PC-9 (cell line): Measurements from ENCODE around the gene RHCE.

Experiments used
- EZH2 ChIP-seq: fragments of 200-600 bp; sonication (generic); IDR thresholded peaks from 2 replicates; pipeline ENCODE4 v1.8.0; 2017; ENCODE audit warnings: antibody characterized with exemption, low read depth
- TF ChIP-seq, protein P1 (sequence below): fragments of 200-600 bp; sonication (generic); conservative IDR thresholded peaks from 2 replicates; pipeline ENCODE4 v1.6.1; 2017; ENCODE audit warnings: mixed run types, antibody characterized with exemption, mild to moderate bottlenecking, moderate library complexity

DNA sequence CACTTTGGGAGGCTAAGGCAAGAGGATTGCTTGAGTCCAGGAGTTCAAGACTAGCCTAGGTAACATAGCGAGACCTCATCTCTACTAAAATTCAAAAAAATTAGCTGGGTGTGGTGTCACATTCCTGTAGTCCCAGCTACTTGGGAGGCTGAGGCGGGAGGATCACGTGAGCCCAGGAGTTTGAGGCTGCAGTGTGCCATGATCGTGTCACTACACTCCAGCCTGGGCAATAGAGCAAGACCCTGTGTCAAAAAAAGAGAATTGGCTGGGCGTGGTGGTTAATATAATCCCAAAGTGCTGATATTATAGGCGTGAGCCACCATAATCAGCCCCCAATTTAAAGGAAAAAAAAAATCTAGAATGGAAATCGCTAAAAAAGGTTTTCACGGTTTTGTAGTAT, 17.0 kb upstream of the RHCE start:
- TF ChIP-seq, protein P1, sequence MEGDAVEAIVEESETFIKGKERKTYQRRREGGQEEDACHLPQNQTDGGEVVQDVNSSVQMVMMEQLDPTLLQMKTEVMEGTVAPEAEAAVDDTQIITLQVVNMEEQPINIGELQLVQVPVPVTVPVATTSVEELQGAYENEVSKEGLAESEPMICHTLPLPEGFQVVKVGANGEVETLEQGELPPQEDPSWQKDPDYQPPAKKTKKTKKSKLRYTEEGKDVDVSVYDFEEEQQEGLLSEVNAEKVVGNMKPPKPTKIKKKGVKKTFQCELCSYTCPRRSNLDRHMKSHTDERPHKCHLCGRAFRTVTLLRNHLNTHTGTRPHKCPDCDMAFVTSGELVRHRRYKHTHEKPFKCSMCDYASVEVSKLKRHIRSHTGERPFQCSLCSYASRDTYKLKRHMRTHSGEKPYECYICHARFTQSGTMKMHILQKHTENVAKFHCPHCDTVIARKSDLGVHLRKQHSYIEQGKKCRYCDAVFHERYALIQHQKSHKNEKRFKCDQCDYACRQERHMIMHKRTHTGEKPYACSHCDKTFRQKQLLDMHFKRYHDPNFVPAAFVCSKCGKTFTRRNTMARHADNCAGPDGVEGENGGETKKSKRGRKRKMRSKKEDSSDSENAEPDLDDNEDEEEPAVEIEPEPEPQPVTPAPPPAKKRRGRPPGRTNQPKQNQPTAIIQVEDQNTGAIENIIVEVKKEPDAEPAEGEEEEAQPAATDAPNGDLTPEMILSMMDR, result no peak
- TF ChIP-seq EZH2, result no peak
